Measurements from ENCODE around the gene RNLS. TPM values are rescaled to one million over a fixed set of nuclear protein-coding genes. Genes with fewer than 3 reads are reported as not detected.

Gene RNLS
- total RNA-seq, 2 experiments from 2014 or later, result 1.2 to 1.8 TPM

DNA sequence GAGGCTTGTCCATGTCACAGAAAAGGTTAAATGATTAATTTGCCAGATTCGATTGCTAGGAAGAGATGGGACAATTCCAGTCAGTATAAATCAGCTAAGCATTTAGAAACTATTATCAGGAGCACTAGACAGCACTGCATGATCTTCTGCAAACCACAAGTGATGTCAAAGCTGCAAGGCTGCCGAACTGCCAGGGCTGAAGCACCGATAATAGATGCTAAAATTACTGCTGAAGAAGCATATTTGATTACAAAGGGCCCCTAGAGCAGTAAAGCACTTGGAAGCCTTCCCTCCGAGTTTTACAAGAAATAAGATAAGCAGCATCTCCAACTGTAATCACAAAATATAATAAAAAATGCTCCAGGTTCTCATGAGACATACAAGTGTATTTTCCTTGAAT is 40.6 kb downstream of the RNLS start:
- no peak overlapping the region for H3K27ac Mint-ChIP-seq
- H3K4me1 Mint-ChIP-seq, result no peaks in the 10 kb centered on the region
- no peaks in the 10 kb centered on the region for H3K9me3 Mint-ChIP-seq
- H3K36me3 Mint-ChIP-seq (ENCODE audit: low read depth), result no peaks in the 10 kb centered on the region
- H3K27me3 Mint-ChIP-seq, result peaks cover 2% of the 10 kb centered on the region
- H3K4me3 Mint-ChIP-seq, result no peak overlapping the region
- ChIA-PET POLR2A (no interaction called here), CTCF (no interaction called here)
- no peak for DNase-seq

DNA sequence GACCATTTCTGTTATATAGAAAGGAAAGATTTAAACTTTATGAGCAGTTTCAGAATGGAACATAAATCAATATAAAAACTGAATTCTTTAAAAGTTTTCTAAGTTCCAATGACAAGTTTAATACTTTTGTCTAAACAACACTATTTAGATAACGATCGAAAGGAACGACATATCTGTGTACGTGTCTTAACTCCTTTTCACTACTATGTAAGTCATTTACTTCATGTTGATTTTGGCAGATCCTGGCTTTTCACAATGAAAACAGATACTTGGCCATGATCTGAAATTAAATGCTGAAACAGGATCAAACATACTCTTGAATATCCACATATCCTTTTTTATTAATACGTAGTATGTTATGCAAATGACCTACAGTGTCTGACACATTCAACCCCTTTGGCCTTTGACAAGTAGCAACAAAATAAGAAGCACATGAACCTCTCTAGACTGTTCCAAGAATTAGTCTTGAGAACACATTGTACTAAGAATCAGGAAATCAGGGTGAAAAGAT is 41.9 kb downstream of the RNLS start:
- Mint-ChIP-seq H3K4me1 (no peaks in the 10 kb centered on the region), H3K27me3 (peaks cover 9% of the 10 kb centered on the region), H3K27ac (no peak overlapping the region), H3K36me3 (ENCODE audit: low read depth) (no peaks in the 10 kb centered on the region), H3K4me3 (no peak overlapping the region), H3K9me3 (no peaks in the 10 kb centered on the region)
- POLR2A ChIA-PET, result no interaction called here
- CTCF ChIA-PET, result interaction anchor here (0.6 kb wide), 2 partner anchors 405 to 973 kb away, joined by 3 read pairs; no protein-coding TSS in a partner anchor
- DNase-seq, result no peak

DNA sequence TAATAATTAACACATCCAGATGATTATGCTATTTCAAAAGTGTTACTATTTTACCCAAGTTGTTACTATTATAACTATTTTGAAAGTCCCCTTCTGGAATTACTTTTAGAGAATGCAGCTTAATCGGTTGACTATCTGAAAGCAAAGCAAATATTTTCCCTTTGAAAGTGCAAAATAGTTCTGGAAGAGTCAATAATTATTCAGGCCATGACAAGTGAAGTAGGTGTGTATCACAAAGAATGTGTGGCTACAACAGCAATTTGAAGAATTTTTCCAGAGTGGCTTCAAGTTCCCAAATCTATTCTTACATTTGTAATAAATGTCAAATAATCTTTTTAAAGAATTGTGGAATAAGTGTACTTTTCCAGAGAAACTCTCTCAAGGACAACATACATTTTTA is 42.8 kb downstream of the RNLS start:
- CTCF ChIA-PET, result interaction anchor here (0.6 kb wide), 1 partner anchor 745 kb away, joined by 3 read pairs; no protein-coding TSS in a partner anchor
- H3K36me3 Mint-ChIP-seq (ENCODE audit: low read depth), result no peaks in the 10 kb centered on the region
- H3K27me3 Mint-ChIP-seq, result peaks cover 10% of the 10 kb centered on the region
- POLR2A ChIA-PET, result no interaction called here
- H3K27ac Mint-ChIP-seq, result no peak overlapping the region
- H3K9me3 Mint-ChIP-seq, result no peaks in the 10 kb centered on the region
- no peaks in the 10 kb centered on the region for H3K4me1 Mint-ChIP-seq
- DNase-seq, result no peak
- no peak overlapping the region for H3K4me3 Mint-ChIP-seq

DNA sequence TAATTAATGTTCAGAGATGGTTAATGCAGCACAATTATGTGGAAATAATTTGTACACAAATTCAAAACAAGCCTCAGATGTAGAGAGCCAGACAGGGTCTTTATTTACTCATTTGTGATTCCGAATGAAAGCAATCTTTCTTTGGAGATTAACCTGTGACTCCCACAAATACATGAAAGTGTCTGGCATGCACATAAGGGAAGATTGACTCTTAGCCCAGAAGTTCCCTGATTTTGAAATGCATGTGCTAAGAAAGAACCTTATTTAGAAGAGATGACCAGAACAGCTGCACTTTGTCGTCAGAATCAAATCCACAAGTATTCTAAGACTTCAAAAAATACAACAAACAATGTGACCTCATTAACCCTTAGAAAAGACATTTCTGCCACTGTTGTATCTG is 45.1 kb downstream of the RNLS start:
- ChIA-PET POLR2A (no interaction called here), CTCF (no interaction called here)
- no peak for DNase-seq
- H3K4me1 Mint-ChIP-seq, result no peaks in the 10 kb centered on the region
- H3K36me3 Mint-ChIP-seq (ENCODE audit: low read depth), result no peaks in the 10 kb centered on the region
- H3K4me3 Mint-ChIP-seq, result no peak overlapping the region
- H3K27me3 Mint-ChIP-seq, result peaks cover 19% of the 10 kb centered on the region
- no peak overlapping the region for H3K27ac Mint-ChIP-seq
- H3K9me3 Mint-ChIP-seq, result no peaks in the 10 kb centered on the region

DNA sequence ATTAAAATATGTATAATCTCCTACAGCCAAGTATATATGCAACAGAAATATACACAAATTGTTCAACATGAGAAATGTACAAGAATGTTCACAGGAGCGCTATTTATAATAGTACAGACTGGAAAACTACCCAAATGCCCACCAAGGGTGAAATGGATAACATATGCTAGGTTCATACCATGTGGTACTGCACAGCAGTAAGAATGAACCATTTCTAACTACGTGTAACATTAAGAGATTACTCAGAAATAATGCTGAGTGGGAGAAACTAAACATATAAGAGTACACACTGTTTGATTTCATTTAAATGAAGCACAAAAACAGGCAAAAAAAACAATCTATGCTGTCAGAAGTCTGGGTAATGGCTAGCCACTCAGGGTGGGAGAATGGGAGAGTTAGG is 45.8 kb downstream of the RNLS start:
- ChIA-PET CTCF (no interaction called here), POLR2A (no interaction called here)
- no peaks in the 10 kb centered on the region for H3K36me3 Mint-ChIP-seq (ENCODE audit: low read depth)
- DNase-seq, result no peak
- H3K27me3 Mint-ChIP-seq, result peaks cover 18% of the 10 kb centered on the region
- no peak overlapping the region for H3K27ac Mint-ChIP-seq
- H3K4me1 Mint-ChIP-seq, result no peaks in the 10 kb centered on the region
- no peaks in the 10 kb centered on the region for H3K9me3 Mint-ChIP-seq
- no peak overlapping the region for H3K4me3 Mint-ChIP-seq

DNA sequence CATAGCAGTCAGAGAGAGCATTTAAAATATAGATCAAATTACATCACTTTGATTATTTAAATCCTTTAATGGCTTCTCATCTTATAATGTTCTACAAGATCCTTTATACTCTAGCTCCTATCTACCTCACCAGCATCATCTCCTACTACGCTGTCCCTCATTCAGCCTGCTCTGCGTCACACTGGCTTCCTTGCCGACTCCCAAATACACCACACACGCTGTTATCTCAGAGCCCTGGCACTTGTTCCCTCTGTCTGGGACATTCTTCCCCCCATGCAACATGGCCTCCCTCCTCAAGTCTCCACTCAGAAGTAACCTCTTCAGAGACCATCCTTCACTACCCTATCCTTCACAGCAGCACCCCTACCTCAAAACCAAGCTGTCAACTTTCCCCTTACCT is 46.7 kb downstream of the RNLS start:
- ChIA-PET CTCF (no interaction called here), POLR2A (no interaction called here)
- no peak overlapping the region for H3K27ac Mint-ChIP-seq
- peaks cover 21% of the 10 kb centered on the region for H3K27me3 Mint-ChIP-seq
- no peak overlapping the region for H3K4me3 Mint-ChIP-seq
- H3K9me3 Mint-ChIP-seq, result no peaks in the 10 kb centered on the region
- no peaks in the 10 kb centered on the region for H3K4me1 Mint-ChIP-seq
- H3K36me3 Mint-ChIP-seq (ENCODE audit: low read depth), result no peaks in the 10 kb centered on the region
- no peak for DNase-seq

DNA sequence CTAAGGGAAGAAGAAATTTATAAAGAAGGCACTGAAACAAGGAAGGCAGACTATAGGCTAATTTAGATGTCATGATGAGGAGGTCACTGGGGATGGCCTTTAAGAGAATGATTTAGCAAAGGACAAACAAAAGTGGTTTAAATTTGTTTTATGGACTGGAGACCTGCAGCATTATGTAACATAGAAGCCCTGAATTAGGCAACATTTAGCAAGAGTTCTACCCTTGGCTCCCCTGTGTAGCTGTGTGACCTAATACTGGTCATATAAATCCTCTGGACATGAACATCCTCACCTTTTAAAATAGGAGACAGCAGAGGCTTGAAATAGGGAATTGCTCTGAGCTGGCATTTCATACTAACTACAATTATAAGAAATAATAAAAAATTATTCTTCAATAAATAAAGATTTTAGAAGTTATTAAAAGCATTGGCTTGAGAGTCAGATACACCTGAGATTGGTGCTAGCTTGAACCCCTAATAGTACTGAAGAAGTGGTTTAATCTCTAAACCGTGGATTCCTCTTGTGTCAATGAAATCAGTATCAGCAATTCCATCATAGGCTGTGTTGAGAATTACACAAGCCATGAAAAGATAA is 48.9 kb downstream of the RNLS start:
- ChIA-PET CTCF (no interaction called here), POLR2A (no interaction called here)

DNA sequence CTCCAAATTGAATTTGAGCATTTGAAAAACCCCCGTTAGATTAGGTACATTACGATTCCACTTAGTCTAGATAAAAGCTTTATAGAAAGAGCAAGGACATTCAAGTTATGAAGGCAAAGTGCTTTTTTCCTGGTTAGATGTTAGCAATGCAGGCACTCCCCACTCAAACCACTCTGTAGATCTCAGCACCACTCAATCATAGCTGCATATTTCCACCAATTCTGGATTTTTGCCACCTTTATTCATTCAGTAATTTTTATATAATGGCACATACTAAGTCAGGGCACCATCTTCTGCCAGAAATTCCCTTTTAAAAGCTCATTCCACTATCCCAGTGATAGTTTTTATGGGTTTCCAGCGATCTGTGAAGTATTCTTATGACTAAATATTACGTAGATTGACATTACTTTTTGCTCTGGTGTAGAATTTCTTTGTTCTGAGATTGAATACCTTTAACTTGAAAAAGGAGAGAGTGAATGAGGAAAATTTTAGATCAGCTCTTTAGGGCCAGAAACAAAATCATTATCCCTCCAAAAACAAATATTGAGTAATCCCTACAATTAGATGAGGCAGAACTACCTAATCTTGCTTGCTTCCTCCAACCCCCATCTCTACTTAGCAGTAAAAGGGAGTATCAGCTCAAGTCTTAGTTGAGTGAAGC is 51.6 kb downstream of the RNLS start:
- no peaks in the 10 kb centered on the region for H3K9me3 Mint-ChIP-seq
- no peaks in the 10 kb centered on the region for H3K4me1 Mint-ChIP-seq
- no peaks in the 10 kb centered on the region for H3K36me3 Mint-ChIP-seq (ENCODE audit: low read depth)
- ChIA-PET POLR2A (no interaction called here), CTCF (interaction anchor here (0.6 kb wide), 2 partner anchors 94 to 145 kb away, joined by 3 to 5 read pairs; no protein-coding TSS in a partner anchor)
- H3K27me3 Mint-ChIP-seq, result peaks cover 19% of the 10 kb centered on the region
- no peak overlapping the region for H3K27ac Mint-ChIP-seq
- DNase-seq, result no peak
- no peak overlapping the region for H3K4me3 Mint-ChIP-seq

More for the DNA sequence above, 48.9 kb downstream of the RNLS start:
- Mint-ChIP-seq H3K27ac (no peak overlapping the region), H3K9me3 (no peaks in the 10 kb centered on the region), H3K4me3 (no peak overlapping the region), H3K36me3 (ENCODE audit: low read depth) (no peaks in the 10 kb centered on the region), H3K27me3 (peaks cover 23% of the 10 kb centered on the region), H3K4me1 (no peaks in the 10 kb centered on the region)
- no peak for DNase-seq

DNA sequence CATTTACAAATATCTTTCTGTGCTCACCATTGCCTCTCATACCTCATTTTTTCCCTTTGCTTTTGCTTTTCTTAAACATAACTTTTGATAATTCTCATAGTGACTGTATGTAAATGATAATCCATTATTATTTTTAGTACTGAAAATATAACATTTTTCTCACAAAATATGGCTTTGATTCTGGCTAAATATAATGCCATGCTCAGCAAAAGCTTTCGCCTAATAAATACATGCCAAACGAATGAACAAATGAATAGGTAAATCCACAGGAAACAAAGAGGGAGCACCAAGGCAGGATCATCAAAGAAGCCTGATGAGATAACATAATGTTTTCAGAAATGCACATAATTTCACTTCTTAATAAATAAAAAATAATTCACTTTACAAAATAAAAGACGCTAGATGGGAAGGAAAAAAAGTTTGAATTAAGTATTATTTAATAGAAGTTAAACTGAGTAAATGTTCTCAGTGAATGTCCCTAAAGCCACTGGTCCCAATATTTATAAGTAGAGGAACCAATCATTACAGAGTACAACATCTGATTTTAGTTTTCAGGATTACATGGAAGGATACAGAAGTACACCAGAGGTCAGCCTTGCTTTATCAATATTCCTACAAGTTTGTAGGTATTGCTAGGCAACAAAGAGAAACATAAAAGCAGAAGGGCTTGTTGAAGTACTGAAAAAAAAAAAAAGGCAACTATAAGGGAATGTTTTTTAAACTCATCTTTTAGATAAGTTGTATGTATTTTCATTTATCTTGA is 52.3 kb downstream of the RNLS start:
- no peak for DNase-seq
- no peaks in the 10 kb centered on the region for H3K4me1 Mint-ChIP-seq
- H3K27me3 Mint-ChIP-seq, result peaks cover 15% of the 10 kb centered on the region
- H3K9me3 Mint-ChIP-seq, result no peaks in the 10 kb centered on the region
- no peak overlapping the region for H3K27ac Mint-ChIP-seq
- no peaks in the 10 kb centered on the region for H3K36me3 Mint-ChIP-seq (ENCODE audit: low read depth)
- POLR2A ChIA-PET, result no interaction called here
- H3K4me3 Mint-ChIP-seq, result no peak overlapping the region
- CTCF ChIA-PET, result interaction anchor here (0.6 kb wide), 1 partner anchor 145 kb away, joined by 3 read pairs; no protein-coding TSS in a partner anchor

DNA sequence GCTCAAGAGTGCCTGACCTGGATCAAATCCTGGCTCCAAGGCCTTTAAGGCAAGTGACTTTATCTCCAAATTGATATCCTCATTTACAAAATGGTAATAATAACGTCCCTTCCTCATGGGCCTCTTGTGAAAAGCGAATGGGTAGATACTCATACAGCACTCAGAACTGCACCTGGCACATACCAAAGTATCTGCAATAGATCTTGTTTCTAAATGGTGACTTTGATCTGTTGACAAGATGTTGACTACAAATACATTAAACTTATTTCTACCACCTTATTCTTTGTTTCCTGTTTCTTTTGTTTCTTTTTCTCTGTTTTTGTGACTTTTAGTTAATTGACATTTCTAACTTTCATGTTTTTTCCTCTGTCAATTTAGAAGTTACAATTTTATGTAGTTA is 53.0 kb downstream of the RNLS start:
- H3K4me3 Mint-ChIP-seq, result no peak overlapping the region
- CTCF ChIA-PET, result no interaction called here
- no peak for DNase-seq
- H3K27ac Mint-ChIP-seq, result no peak overlapping the region
- POLR2A ChIA-PET, result no interaction called here
- peaks cover 14% of the 10 kb centered on the region for H3K27me3 Mint-ChIP-seq
- no peaks in the 10 kb centered on the region for H3K9me3 Mint-ChIP-seq
- H3K4me1 Mint-ChIP-seq, result no peaks in the 10 kb centered on the region
- no peaks in the 10 kb centered on the region for H3K36me3 Mint-ChIP-seq (ENCODE audit: low read depth)

DNA sequence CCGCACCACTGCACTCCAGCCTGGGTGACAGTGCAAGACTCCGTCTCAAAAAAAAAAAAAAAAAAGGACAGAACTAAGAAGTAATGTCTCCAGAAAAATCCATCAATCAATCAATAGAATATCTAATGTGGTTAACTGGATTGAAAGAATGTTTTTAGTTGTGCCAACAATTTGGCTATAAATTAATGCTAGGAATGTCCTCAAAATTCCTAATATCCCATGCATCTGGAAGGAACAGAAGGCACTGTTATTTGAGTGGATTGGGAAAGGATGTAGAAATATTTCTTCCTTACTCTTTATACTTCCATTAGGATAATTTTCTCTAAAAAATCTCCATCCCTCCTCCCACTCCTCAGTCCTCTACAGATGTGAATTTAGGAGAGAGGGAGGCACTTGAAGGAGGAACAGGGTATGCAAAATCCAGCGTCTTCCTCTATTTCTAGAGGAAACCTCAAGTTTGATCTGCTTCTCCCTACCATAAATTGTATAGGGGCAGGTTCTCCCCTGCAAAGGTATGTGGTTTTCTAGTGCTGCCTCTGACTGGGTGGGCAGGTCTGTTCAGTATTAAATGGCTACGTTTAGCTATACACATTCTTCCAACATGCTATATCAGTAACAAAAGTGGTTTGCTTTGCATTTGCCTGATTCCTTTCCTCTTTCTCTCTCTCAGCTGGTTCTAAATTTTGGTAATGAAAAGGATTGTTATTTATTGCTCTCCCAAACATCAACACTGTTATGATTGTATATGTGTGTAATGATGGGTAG is 54.1 kb downstream of the RNLS start:
- POLR2A ChIA-PET, result no interaction called here
- H3K4me3 Mint-ChIP-seq, result no peak overlapping the region

DNA sequence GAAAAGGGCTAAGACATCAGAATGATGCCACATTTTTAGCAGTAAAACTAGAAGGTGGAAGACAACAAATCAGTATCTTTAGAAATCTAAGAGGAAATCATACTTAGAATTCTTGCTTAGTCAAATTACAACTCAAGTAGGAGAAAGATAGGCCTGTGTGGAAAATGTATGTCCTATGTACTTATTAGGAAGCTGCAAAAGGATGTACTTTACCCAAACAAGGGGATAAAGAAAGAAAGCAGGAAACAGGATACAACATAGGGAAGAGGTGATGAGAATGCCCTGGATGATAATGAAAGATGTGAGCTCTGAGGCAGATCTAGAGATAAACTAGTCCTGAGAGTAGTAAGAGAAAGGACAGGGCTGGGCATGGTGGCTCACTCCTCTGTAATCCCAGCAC is 54.9 kb downstream of the RNLS start:
- Mint-ChIP-seq H3K9me3 (no peaks in the 10 kb centered on the region), H3K36me3 (ENCODE audit: low read depth) (no peaks in the 10 kb centered on the region), H3K27ac (no peak overlapping the region), H3K27me3 (peaks cover 5% of the 10 kb centered on the region), H3K4me1 (no peaks in the 10 kb centered on the region), H3K4me3 (no peak overlapping the region)
- DNase-seq, result no peak
- POLR2A ChIA-PET, result no interaction called here
- CTCF ChIA-PET, result no interaction called here

More for the DNA sequence above, 54.1 kb downstream of the RNLS start:
- peaks cover 12% of the 10 kb centered on the region for H3K27me3 Mint-ChIP-seq
- H3K27ac Mint-ChIP-seq, result no peak overlapping the region
- no peak for DNase-seq
- no peaks in the 10 kb centered on the region for H3K9me3 Mint-ChIP-seq
- no peaks in the 10 kb centered on the region for H3K4me1 Mint-ChIP-seq
- CTCF ChIA-PET, result no interaction called here
- no peaks in the 10 kb centered on the region for H3K36me3 Mint-ChIP-seq (ENCODE audit: low read depth)

DNA sequence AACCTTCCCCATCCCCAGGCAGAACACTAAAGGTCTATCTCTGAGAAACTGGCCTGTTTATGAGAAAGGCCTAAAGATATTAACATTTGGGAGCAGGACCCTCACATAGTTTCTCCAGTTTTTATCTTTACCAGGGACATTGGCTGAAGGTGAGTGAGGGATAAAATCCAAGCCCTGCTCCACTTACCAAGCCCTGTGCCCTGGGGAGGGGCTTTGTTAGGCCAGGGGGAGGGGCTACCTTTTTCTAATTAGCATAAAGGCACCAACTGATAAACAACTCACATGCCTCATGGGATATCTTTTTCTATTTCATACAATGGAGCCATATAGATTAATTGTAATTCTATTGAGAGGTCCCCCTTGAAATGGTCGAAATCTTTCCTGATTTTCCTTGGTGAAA is 55.9 kb downstream of the RNLS start:
- ChIA-PET CTCF (no interaction called here), POLR2A (no interaction called here)
- DNase-seq, result no peak
- H3K4me3 Mint-ChIP-seq, result no peak overlapping the region
- peaks cover 5% of the 10 kb centered on the region for H3K27me3 Mint-ChIP-seq
- no peaks in the 10 kb centered on the region for H3K9me3 Mint-ChIP-seq
- no peak overlapping the region for H3K27ac Mint-ChIP-seq
- no peaks in the 10 kb centered on the region for H3K36me3 Mint-ChIP-seq (ENCODE audit: low read depth)
- no peaks in the 10 kb centered on the region for H3K4me1 Mint-ChIP-seq
